GM23338 (cell line): ENCODE results near the gene DYSF. TPM values are rescaled to one million over a fixed set of nuclear protein-coding genes. Genes with fewer than 3 reads are reported as not detected.

ENCODE experiments used
- ATAC-seq: fragments of 200-7000 bp; cut with Tn5 transposase; 3 replicates; pipeline ENCODE4 v1.9.1; 2020
- DNase-seq: peaks from one replicate; pipeline ENCODE4 v3.0.0-alpha.2; 2015; ENCODE audit warnings: low spot score
- H2AFZ ChIP-seq: fragments of 200-600 bp; sonication (generic); 2 replicates; pipeline ENCODE4 v1.8.0; 2016; ENCODE audit warnings: antibody characterized with exemption, mild to moderate bottlenecking, moderate library complexity
- H3F3A ChIP-seq: fragments of 200-600 bp; sonication (generic); replicated peaks from 2 replicates; pipeline ENCODE4 v1.8.0; 2017; ENCODE audit warnings: antibody characterized with exemption, mixed run types, low read depth
- H3K27ac ChIP-seq: fragments of 200-600 bp; sonication (generic); 2 replicates; pipeline ENCODE4 v1.6.1; 2016; ENCODE audit warnings: low read depth
- H3K27me3 ChIP-seq: fragments of 200-600 bp; sonication (generic); 2 replicates; pipeline ENCODE4 v1.8.0; 2016; ENCODE audit warnings: mild to moderate bottlenecking, mixed run types, moderate library complexity; ENCODE audit not compliant: insufficient read depth
- H3K36me3 ChIP-seq: fragments of 200-600 bp; sonication (generic); 2 replicates; pipeline ENCODE4 v1.8.0; 2016; ENCODE audit warnings: mild to moderate bottlenecking; ENCODE audit not compliant: insufficient read depth
- H3K4me1 ChIP-seq: fragments of 200-600 bp; sonication (generic); 2 replicates; pipeline ENCODE4 v1.8.0; 2016; ENCODE audit warnings: mild to moderate bottlenecking, moderate library complexity; ENCODE audit not compliant: insufficient read depth
- H3K4me2 ChIP-seq: fragments of 200-600 bp; sonication (generic); 2 replicates; pipeline ENCODE4 v1.7.1; 2017; ENCODE audit warnings: mixed run types
- H3K4me3 ChIP-seq: fragments of 200-600 bp; sonication (generic); 2 replicates; pipeline ENCODE4 v1.6.1; 2016; ENCODE audit warnings: mixed run types
- H3K79me2 ChIP-seq: fragments of 200-600 bp; sonication (generic); replicated peaks from 2 replicates; pipeline ENCODE4 v1.8.0; 2017; ENCODE audit warnings: mild to moderate bottlenecking; ENCODE audit not compliant: insufficient read depth
- H3K9me2 ChIP-seq: fragments of 200-600 bp; sonication (generic); 2 replicates; pipeline ENCODE4 v1.8.0; 2017; ENCODE audit not compliant: insufficient read depth
- H4K20me1 ChIP-seq: fragments of 200-600 bp; sonication (generic); replicated peaks from 2 replicates; pipeline ENCODE4 v1.8.0; 2017; ENCODE audit warnings: mild to moderate bottlenecking; ENCODE audit not compliant: insufficient read depth
- H3K27ac Mint-ChIP-seq: 2 replicates; pipeline ENCODE4 v1.8.0; 2020; ENCODE audit warnings: inconsistent platforms, mild to moderate bottlenecking, moderate library complexity, mixed read lengths
- H3K27me3 Mint-ChIP-seq: 3 replicates; pipeline ENCODE4 v1.8.0; 2022; ENCODE audit warnings: low read depth, mild to moderate bottlenecking, moderate library complexity, mixed read lengths, inconsistent platforms; ENCODE audit not compliant: insufficient read depth, poor library complexity
- H3K36me3 Mint-ChIP-seq: 3 replicates; pipeline ENCODE4 v1.8.0; 2021; ENCODE audit warnings: low read depth, mild to moderate bottlenecking, inconsistent platforms, moderate library complexity, mixed read lengths
- H3K4me1 Mint-ChIP-seq: 3 replicates; pipeline ENCODE4 v1.8.0; 2020; ENCODE audit warnings: mild to moderate bottlenecking, inconsistent platforms, mixed read lengths
- H3K4me3 Mint-ChIP-seq: 3 replicates; pipeline ENCODE4 v1.8.0; 2021; ENCODE audit warnings: moderate library complexity, mild to moderate bottlenecking, inconsistent platforms, mixed read lengths
- H3K9me3 Mint-ChIP-seq: 3 replicates; pipeline ENCODE4 v1.8.0; 2020; ENCODE audit warnings: moderate library complexity, mild to moderate bottlenecking, inconsistent platforms, mixed read lengths
- CTCF ChIP-seq, 2 experiments: fragments of 200-600 bp in 1 of 2; sonication (generic) in 1 of 2; conservative IDR thresholded peaks; 2 replicates each; pipeline versions ENCODE4 v1.5.1 to v1.6.1; 2016 to 2017; ENCODE audit warnings: antibody characterized with exemption in 2 of 2, low read depth in 2 of 2, mild to moderate bottlenecking in 2 of 2, moderate library complexity in 1 of 2
- EZH2 ChIP-seq: fragments of 200-600 bp; sonication (generic); IDR thresholded peaks from one replicate; pipeline ENCODE4 v1.8.0; 2017; ENCODE audit warnings: antibody characterized with exemption, mild to moderate bottlenecking, low read depth; ENCODE audit not compliant: unreplicated experiment
- EZH2phosphoT487 ChIP-seq: fragments of 200-600 bp; sonication (generic); IDR thresholded peaks from one replicate; pipeline ENCODE4 v1.8.1; 2018; ENCODE audit warnings: antibody characterized with exemption; ENCODE audit not compliant: unreplicated experiment
- JUNB ChIP-seq: IDR thresholded peaks from one replicate; pipeline ENCODE4 v1.6.1; 2016; ENCODE audit warnings: antibody characterized with exemption; ENCODE audit not compliant: unreplicated experiment
- REST ChIP-seq: IDR thresholded peaks from one replicate; pipeline ENCODE4 v1.6.1; 2018; ENCODE audit warnings: antibody characterized with exemption; ENCODE audit not compliant: unreplicated experiment
- ZNF114 ChIP-seq: fragments of 250-450 bp; sonication (Bioruptor Pico); IDR thresholded peaks from 2 replicates; pipeline ENCODE4 v1.5.0; 2020; ENCODE audit warnings: mild to moderate bottlenecking, moderate library complexity
- polyA plus RNA-seq: library from polyadenylated mRNA; unstranded; fragments of >200 nt; fragmentation: Nextera tagmentation; extraction: Ambion mirVana; gene quantifications from 2 replicates; pipeline ENCODE4 v1.2.1, GENCODE V29; 2016
- total RNA-seq: library from RNA; depleted of rRNA; stranded (reverse); fragments of >200 nt; shearing (Covaris generic); gene quantifications from 2 replicates; pipeline ENCODE4 v1.2.3, GENCODE V29; 2014
- TF ChIP-seq, protein P1 (sequence below): fragments of 250-450 bp; sonication (Bioruptor Pico); IDR thresholded peaks from 2 replicates; pipeline ENCODE4 v1.5.0; 2020; ENCODE audit warnings: mild to moderate bottlenecking, moderate library complexity
- TF ChIP-seq, protein P2 (sequence below): IDR thresholded peaks from 2 replicates; pipeline ENCODE4 v1.6.1; 2016; ENCODE audit warnings: antibody characterized with exemption

Gene DYSF
- total and polyA plus RNA-seq, 2 experiments from 2014 or later: 7.3 to 21.3 TPM

- TF ChIP-seq, protein P1, sequence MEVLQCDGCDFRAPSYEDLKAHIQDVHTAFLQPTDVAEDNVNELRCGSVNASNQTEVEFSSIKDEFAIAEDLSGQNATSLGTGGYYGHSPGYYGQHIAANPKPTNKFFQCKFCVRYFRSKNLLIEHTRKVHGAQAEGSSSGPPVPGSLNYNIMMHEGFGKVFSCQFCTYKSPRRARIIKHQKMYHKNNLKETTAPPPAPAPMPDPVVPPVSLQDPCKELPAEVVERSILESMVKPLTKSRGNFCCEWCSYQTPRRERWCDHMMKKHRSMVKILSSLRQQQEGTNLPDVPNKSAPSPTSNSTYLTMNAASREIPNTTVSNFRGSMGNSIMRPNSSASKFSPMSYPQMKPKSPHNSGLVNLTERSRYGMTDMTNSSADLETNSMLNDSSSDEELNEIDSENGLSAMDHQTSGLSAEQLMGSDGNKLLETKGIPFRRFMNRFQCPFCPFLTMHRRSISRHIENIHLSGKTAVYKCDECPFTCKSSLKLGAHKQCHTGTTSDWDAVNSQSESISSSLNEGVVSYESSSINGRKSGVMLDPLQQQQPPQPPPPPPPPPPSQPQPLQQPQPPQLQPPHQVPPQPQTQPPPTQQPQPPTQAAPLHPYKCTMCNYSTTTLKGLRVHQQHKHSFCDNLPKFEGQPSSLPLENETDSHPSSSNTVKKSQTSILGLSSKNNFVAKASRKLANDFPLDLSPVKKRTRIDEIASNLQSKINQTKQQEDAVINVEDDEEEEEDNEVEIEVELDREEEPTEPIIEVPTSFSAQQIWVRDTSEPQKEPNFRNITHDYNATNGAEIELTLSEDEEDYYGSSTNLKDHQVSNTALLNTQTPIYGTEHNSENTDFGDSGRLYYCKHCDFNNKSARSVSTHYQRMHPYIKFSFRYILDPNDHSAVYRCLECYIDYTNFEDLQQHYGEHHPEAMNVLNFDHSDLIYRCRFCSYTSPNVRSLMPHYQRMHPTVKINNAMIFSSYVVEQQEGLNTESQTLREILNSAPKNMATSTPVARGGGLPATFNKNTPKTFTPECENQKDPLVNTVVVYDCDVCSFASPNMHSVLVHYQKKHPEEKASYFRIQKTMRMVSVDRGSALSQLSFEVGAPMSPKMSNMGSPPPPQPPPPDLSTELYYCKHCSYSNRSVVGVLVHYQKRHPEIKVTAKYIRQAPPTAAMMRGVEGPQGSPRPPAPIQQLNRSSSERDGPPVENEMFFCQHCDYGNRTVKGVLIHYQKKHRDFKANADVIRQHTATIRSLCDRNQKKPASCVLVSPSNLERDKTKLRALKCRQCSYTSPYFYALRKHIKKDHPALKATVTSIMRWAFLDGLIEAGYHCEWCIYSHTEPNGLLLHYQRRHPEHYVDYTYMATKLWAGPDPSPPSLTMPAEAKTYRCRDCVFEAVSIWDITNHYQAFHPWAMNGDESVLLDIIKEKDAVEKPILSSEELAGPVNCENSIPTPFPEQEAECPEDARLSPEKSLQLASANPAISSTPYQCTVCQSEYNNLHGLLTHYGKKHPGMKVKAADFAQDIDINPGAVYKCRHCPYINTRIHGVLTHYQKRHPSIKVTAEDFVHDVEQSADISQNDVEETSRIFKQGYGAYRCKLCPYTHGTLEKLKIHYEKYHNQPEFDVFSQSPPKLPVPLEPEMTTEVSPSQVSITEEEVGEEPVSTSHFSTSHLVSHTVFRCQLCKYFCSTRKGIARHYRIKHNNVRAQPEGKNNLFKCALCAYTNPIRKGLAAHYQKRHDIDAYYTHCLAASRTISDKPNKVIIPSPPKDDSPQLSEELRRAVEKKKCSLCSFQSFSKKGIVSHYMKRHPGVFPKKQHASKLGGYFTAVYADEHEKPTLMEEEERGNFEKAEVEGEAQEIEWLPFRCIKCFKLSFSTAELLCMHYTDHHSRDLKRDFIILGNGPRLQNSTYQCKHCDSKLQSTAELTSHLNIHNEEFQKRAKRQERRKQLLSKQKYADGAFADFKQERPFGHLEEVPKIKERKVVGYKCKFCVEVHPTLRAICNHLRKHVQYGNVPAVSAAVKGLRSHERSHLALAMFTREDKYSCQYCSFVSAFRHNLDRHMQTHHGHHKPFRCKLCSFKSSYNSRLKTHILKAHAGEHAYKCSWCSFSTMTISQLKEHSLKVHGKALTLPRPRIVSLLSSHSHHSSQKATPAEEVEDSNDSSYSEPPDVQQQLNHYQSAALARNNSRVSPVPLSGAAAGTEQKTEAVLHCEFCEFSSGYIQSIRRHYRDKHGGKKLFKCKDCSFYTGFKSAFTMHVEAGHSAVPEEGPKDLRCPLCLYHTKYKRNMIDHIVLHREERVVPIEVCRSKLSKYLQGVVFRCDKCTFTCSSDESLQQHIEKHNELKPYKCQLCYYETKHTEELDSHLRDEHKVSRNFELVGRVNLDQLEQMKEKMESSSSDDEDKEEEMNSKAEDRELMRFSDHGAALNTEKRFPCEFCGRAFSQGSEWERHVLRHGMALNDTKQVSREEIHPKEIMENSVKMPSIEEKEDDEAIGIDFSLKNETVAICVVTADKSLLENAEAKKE (CRISPR knock-in tag): no peak
- no peak for TF ChIP-seq REST
These were observed 50.5 kb downstream of the DYSF start (continued) for GRCh38 chr2:71503837-71504236.

DNA sequence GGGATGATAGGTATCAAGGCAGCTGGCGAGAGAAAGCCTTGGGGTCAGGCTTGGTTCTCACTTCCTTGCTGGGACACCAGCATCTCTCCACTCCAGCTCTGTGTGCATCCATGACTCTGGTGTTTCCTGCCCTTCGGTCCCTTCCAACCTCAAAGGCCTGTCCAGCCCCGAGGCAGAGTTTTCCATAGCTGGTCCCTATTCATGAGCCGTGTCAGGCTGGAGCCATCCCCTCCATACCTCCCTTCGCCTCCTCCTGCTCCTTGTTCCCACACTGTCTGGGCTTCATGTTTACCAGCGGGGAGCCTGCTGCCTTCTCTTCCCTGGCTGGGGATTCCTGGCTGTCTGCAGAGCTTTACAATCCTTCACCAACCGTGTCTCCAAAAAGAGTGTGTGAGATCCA, 51.2 kb downstream of the DYSF start:
- Histone ChIP-seq H3F3A (no peaks in the 10 kb centered on the region), H3K9me2 (no peaks in the 10 kb centered on the region), H3K79me2 (no peaks in the 10 kb centered on the region), H3K4me2 (no peak overlapping the region), H3K27ac (no peak overlapping the region), H3K4me3 (no peak overlapping the region), H3K36me3 (no peaks in the 10 kb centered on the region), H3K4me1 (peaks cover 10% of the 10 kb centered on the region), H3K27me3 (no peaks in the 10 kb centered on the region), H2AFZ (no peak overlapping the region), H4K20me1 (peaks cover under 1% of the 10 kb centered on the region; the same call in 1 of the 2 replicates)
- H3K9me3 Mint-ChIP-seq: no peaks in the 10 kb centered on the region; the same call in 2 of the 3 replicates
- ATAC-seq (no peak), DNase-seq (no peak)
- no peaks in the 10 kb centered on the region; the same call in 2 of the 3 replicates for H3K36me3 Mint-ChIP-seq
- H3K4me3 Mint-ChIP-seq: no peak overlapping the region
- H3K4me1 Mint-ChIP-seq: peaks cover 11% of the 10 kb centered on the region
- H3K27ac Mint-ChIP-seq: no peak overlapping the region
- peaks cover 18% of the 10 kb centered on the region for H3K27me3 Mint-ChIP-seq
- TF ChIP-seq, protein P2, sequence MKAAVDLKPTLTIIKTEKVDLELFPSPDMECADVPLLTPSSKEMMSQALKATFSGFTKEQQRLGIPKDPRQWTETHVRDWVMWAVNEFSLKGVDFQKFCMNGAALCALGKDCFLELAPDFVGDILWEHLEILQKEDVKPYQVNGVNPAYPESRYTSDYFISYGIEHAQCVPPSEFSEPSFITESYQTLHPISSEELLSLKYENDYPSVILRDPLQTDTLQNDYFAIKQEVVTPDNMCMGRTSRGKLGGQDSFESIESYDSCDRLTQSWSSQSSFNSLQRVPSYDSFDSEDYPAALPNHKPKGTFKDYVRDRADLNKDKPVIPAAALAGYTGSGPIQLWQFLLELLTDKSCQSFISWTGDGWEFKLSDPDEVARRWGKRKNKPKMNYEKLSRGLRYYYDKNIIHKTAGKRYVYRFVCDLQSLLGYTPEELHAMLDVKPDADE: no peak
- TF ChIP-seq JUNB (no peak), EZH2phosphoT487 (no peak), REST (no peak), ZNF114 (CRISPR knock-in tag) (no peak), EZH2 (no peak), CTCF (conservative IDR thresholded peaks at IDR 0.05; ENCODE audit: low read depth in 2 of 2) (no peak)
